Caco-2 (cell line): ENCODE measurements around the gene PLCB1. TPM values are rescaled to one million over a fixed set of nuclear protein-coding genes. Genes with fewer than 3 reads are reported as not detected.

ENCODE experiments used
- BruUV-seq: library from RNA; stranded (reverse); fragments of 400-500 nt; replicated peaks from 2 replicates; lab custom pipeline; 2021; lab: Mats Ljungman, UMichigan
- CTCF ChIA-PET: fragments of 300-600 bp; sonication (Branson Sonifier 250); formaldehyde crosslinking; loops from one replicate; lab custom pipeline; 2022; ENCODE audit warnings: antibody characterized with exemption; lab: Charles Lee
- POLR2A ChIA-PET: fragments of 300-600 bp; sonication (Branson Sonifier 250); formaldehyde crosslinking; loops from one replicate; lab custom pipeline; 2022; ENCODE audit warnings: antibody characterized with exemption; lab: Charles Lee
- DNase-seq, 2 experiments: peaks; one replicate each; pipeline versions ENCODE4 v3.0.0 to v3.0.0-alpha.2; 2020 to 2022
- H3K27me3 ChIP-seq: replicated peaks from 2 replicates; pipeline ENCODE4 v1.6.0; 2011; ENCODE audit warnings: low read length; ENCODE audit not compliant: control insufficient read depth, insufficient read depth
- H3K36me3 ChIP-seq: 2 replicates; pipeline ENCODE4 v1.5.1; 2011; ENCODE audit warnings: low read length; ENCODE audit not compliant: control insufficient read depth, insufficient read depth
- H3K4me1 ChIP-seq: fragments of 250-450 bp; sonication (Bioruptor Pico); 2 replicates; pipeline ENCODE4 v1.5.1; 2020; ENCODE audit warnings: mild to moderate bottlenecking
- H3K4me3 ChIP-seq: 2 replicates; pipeline ENCODE4 v1.5.1; 2011; ENCODE audit warnings: low read depth, mild to moderate bottlenecking, control low read depth, low read length
- H3K9me3 ChIP-seq: fragments of 250-450 bp; sonication (Bioruptor Pico); 2 replicates; pipeline ENCODE4 v1.5.1; 2020; ENCODE audit warnings: mild to moderate bottlenecking, moderate library complexity
- H3K27ac Mint-ChIP-seq: one replicate; pipeline ENCODE4 v1.8.0; 2022; ENCODE audit warnings: mixed read lengths; ENCODE audit not compliant: unreplicated experiment
- H3K27me3 Mint-ChIP-seq: one replicate; pipeline ENCODE4 v1.8.0; 2022; ENCODE audit warnings: mixed read lengths; ENCODE audit not compliant: insufficient read depth, unreplicated experiment
- H3K36me3 Mint-ChIP-seq: one replicate; pipeline ENCODE4 v1.8.0; 2022; ENCODE audit warnings: mild to moderate bottlenecking, mixed read lengths; ENCODE audit not compliant: insufficient read depth, unreplicated experiment
- H3K4me1 Mint-ChIP-seq: one replicate; pipeline ENCODE4 v1.8.0; 2022; ENCODE audit warnings: low read depth, mixed read lengths; ENCODE audit not compliant: unreplicated experiment
- H3K4me3 Mint-ChIP-seq: one replicate; pipeline ENCODE4 v1.8.0; 2022; ENCODE audit warnings: mild to moderate bottlenecking, moderate library complexity, mixed read lengths; ENCODE audit not compliant: unreplicated experiment
- H3K9me3 Mint-ChIP-seq: one replicate; pipeline ENCODE4 v1.8.0; 2022; ENCODE audit warnings: mixed read lengths; ENCODE audit not compliant: unreplicated experiment
- intact Hi-C: fragments of 100-400 bp; cut with micrococcal nuclease; formaldehyde crosslinking; loops from one replicate; pipeline ENCODE4 v1.10.0; 2022; ENCODE audit not compliant: unreplicated experiment
- total RNA-seq: library from RNA; stranded (reverse); gene quantifications from 2 replicates; pipeline ENCODE4 v1.2.3, GENCODE V29; 2022
- TF ChIP-seq, protein P1 (sequence below), 2 experiments: fragments of 200-600 bp in 1 of 2; IDR thresholded peaks; 1 replicate in 1 of 2; 2 replicates in 1 of 2; pipeline versions ENCODE4 v1.5.1 to v1.8.0; 2011 to 2022; ENCODE audit warnings: antibody characterized with exemption in 1 of 2, control low read depth in 1 of 2, inconsistent platforms in 1 of 2, low read depth in 1 of 2, low read length in 1 of 2, mild to moderate bottlenecking in 1 of 2, moderate library complexity in 1 of 2; ENCODE audit not compliant: insufficient read depth in 1 of 2, severe bottlenecking in 1 of 2, unreplicated experiment in 1 of 2

Gene PLCB1
- total RNA-seq, 1 experiment from 2014 or later: 105 TPM

DNA sequence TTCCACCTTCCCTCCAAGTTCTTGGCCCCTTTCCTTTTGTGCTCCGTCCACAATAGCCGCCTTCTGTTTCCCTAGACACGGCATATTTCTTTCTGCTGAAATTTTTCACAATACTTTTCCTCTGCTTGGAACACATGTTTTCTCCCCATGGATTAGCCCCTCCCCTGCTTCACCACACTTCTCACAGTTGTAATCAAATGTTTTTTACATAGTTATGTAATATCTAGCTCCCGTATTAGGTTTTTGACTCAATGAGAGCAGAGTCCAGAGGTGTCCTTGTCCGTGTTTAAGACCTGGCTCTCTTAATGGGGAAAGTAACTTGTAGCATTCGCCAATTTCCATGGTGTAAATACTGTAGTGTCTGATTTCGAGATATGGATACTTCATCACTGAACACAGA lies 34.7 kb downstream of the PLCB1 start:
- BruUV-seq: no TSS peak

GRCh38 chr20:8168785-8169288 lies 36.8 kb downstream of the PLCB1 start:
- POLR2A ChIA-PET: no interaction called here
- no peak for DNase-seq
- no TSS peak for BruUV-seq
- TF ChIP-seq, protein P1, sequence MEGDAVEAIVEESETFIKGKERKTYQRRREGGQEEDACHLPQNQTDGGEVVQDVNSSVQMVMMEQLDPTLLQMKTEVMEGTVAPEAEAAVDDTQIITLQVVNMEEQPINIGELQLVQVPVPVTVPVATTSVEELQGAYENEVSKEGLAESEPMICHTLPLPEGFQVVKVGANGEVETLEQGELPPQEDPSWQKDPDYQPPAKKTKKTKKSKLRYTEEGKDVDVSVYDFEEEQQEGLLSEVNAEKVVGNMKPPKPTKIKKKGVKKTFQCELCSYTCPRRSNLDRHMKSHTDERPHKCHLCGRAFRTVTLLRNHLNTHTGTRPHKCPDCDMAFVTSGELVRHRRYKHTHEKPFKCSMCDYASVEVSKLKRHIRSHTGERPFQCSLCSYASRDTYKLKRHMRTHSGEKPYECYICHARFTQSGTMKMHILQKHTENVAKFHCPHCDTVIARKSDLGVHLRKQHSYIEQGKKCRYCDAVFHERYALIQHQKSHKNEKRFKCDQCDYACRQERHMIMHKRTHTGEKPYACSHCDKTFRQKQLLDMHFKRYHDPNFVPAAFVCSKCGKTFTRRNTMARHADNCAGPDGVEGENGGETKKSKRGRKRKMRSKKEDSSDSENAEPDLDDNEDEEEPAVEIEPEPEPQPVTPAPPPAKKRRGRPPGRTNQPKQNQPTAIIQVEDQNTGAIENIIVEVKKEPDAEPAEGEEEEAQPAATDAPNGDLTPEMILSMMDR (IDR thresholded peaks at IDR 0.05; ENCODE audit: insufficient read depth in 1 of 2, low read depth in 1 of 2, low read length in 1 of 2, severe bottlenecking in 1 of 2, unreplicated experiment in 1 of 2): no peak
- H3K27ac Mint-ChIP-seq: no peak overlapping the region
- peaks cover 21% of the 10 kb centered on the region for H3K36me3 Mint-ChIP-seq
- Histone ChIP-seq H3K36me3 (peaks cover 2% of the 10 kb centered on the region; the same call in 1 of the 2 replicates), H3K4me1 (peaks cover 24% of the 10 kb centered on the region), H3K27me3 (no peaks in the 10 kb centered on the region), H3K4me3 (no peak overlapping the region), H3K9me3 (no peaks in the 10 kb centered on the region)
- H3K9me3 Mint-ChIP-seq: peaks cover 16% of the 10 kb centered on the region
- H3K4me3 Mint-ChIP-seq: no peak overlapping the region
- intact Hi-C loops: no loop called here
- CTCF ChIA-PET: no interaction called here
- peaks cover 9% of the 10 kb centered on the region for H3K4me1 Mint-ChIP-seq
- no peaks in the 10 kb centered on the region for H3K27me3 Mint-ChIP-seq

More for the DNA sequence above, 34.7 kb downstream of the PLCB1 start:
- H3K4me3 ChIP-seq: no peak overlapping the region
- no peaks in the 10 kb centered on the region for H3K27me3 Mint-ChIP-seq
- no peak overlapping the region for H3K4me3 Mint-ChIP-seq
- H3K4me1 ChIP-seq: peaks cover 5% of the 10 kb centered on the region
- peaks cover 6% of the 10 kb centered on the region for H3K36me3 Mint-ChIP-seq
- DNase-seq: no peak
- H3K27ac Mint-ChIP-seq: no peak overlapping the region
- H3K27me3 ChIP-seq: no peaks in the 10 kb centered on the region
- CTCF ChIA-PET: no interaction called here
- TF ChIP-seq, protein P1 (IDR thresholded peaks at IDR 0.05; ENCODE audit: insufficient read depth in 1 of 2, low read depth in 1 of 2, low read length in 1 of 2, severe bottlenecking in 1 of 2, unreplicated experiment in 1 of 2): no peak
- peaks cover 16% of the 10 kb centered on the region for H3K9me3 Mint-ChIP-seq
- H3K4me1 Mint-ChIP-seq: no peaks in the 10 kb centered on the region
- intact Hi-C loops: no loop called here
- H3K9me3 ChIP-seq: no peaks in the 10 kb centered on the region; the same call in 1 of the 2 replicates
- no peaks in the 10 kb centered on the region for H3K36me3 ChIP-seq
- POLR2A ChIA-PET: no interaction called here

DNA sequence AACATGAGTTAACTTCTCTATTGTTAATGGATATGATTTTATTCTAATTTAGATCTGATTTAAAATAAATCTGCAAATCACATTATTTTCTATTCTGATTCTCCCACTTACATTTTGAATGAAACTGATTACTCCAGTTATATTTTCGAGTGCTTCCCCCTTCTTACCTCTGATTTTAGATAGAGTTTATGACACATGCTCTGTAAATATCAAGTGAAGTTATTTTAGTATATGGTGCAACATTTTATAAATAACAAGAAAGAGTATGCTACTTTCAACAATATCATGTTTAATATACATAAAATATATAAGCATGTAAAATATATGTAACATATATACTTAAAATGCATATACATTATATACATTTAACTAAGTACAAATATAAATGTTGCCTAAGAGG lies 38.9 kb downstream of the PLCB1 start:
- ChIA-PET POLR2A (no interaction called here), CTCF (no interaction called here)
- Mint-ChIP-seq H3K9me3 (peaks cover 11% of the 10 kb centered on the region), H3K27ac (no peak overlapping the region), H3K4me3 (no peak overlapping the region), H3K27me3 (no peaks in the 10 kb centered on the region), H3K36me3 (peaks cover 28% of the 10 kb centered on the region), H3K4me1 (peaks cover 9% of the 10 kb centered on the region)
- BruUV-seq: no TSS peak
- intact Hi-C loops: no loop called here
- H3K36me3 ChIP-seq: peaks cover 2% of the 10 kb centered on the region; the same call in 1 of the 2 replicates
- H3K9me3 ChIP-seq: no peaks in the 10 kb centered on the region
- H3K4me3 ChIP-seq: no peak overlapping the region
- H3K4me1 ChIP-seq: peaks cover 24% of the 10 kb centered on the region
- DNase-seq: no peak
- TF ChIP-seq, protein P1 (IDR thresholded peaks at IDR 0.05; ENCODE audit: insufficient read depth in 1 of 2, low read depth in 1 of 2, low read length in 1 of 2, severe bottlenecking in 1 of 2, unreplicated experiment in 1 of 2): no peak
- no peaks in the 10 kb centered on the region for H3K27me3 ChIP-seq
